Liver (tissue), 3 donors: Measurements from ENCODE around the gene BEAN1.

ENCODE experiments used
- ATF3 ChIP-seq: IDR thresholded peaks from 2 replicates; pipeline ENCODE4 v1.6.1; 2016; ENCODE audit warnings: antibody characterized with exemption
- CTCF ChIP-seq: fragments of 150-350 bp; IDR thresholded peaks from 2 replicates; pipeline ENCODE4 v1.5.1; 2017; ENCODE audit warnings: improper control_type of control experiment, low read depth, low read length; ENCODE audit not compliant: missing input control
- EGR1 ChIP-seq, 2 donors: IDR thresholded peaks; 2 replicates each; pipeline ENCODE4 v1.6.1; 2016 to 2018; ENCODE audit warnings: antibody characterized with exemption in 2 of 2, low read depth in 2 of 2
- FOXA1 ChIP-seq: IDR thresholded peaks from 2 replicates; pipeline ENCODE4 v1.6.1; 2016; ENCODE audit warnings: antibody characterized with exemption
- HNF4G ChIP-seq: IDR thresholded peaks from 2 replicates; pipeline ENCODE4 v1.6.1; 2016; ENCODE audit warnings: antibody characterized with exemption
- JUND ChIP-seq, 2 donors: IDR thresholded peaks; 2 replicates each; pipeline ENCODE4 v1.6.1; 2016; ENCODE audit warnings: antibody characterized with exemption in 2 of 2
- MAX ChIP-seq: IDR thresholded peaks from 2 replicates; pipeline ENCODE4 v1.6.1; 2016; ENCODE audit warnings: antibody characterized with exemption
- RAD21 ChIP-seq, 2 donors: IDR thresholded peaks; 2 replicates each; pipeline ENCODE4 v1.6.1; 2016; ENCODE audit warnings: antibody characterized with exemption in 2 of 2, mild to moderate bottlenecking in 2 of 2
- REST ChIP-seq: IDR thresholded peaks from 2 replicates; pipeline ENCODE4 v1.6.1; 2016; ENCODE audit warnings: antibody characterized with exemption, mild to moderate bottlenecking
- SP1 ChIP-seq: IDR thresholded peaks from 2 replicates; pipeline ENCODE4 v1.6.1; 2018; ENCODE audit warnings: antibody characterized with exemption, mild to moderate bottlenecking
- TAF1 ChIP-seq: conservative IDR thresholded peaks from 2 replicates; pipeline ENCODE4 v1.6.1; 2016; ENCODE audit warnings: antibody characterized with exemption, mild to moderate bottlenecking
- YY1 ChIP-seq: IDR thresholded peaks from 2 replicates; pipeline ENCODE4 v1.6.1; 2016; ENCODE audit warnings: antibody characterized with exemption, mild to moderate bottlenecking
- ZBTB33 ChIP-seq: IDR thresholded peaks from 2 replicates; pipeline ENCODE4 v1.6.1; 2016; ENCODE audit warnings: antibody characterized with exemption
- donor health status: healthy.
- donor health status: healthy.

GRCh38 chr16:66484453-66485213, 57.5 kb downstream of the BEAN1 start:
- TF ChIP-seq CTCF (no peak), ATF3 (no peak), MAX (no peak), RAD21 (IDR thresholded peaks at IDR 0.05) (no peak), TAF1 (no peak), YY1 (no peak), ZBTB33 (no peak), EGR1 (IDR thresholded peaks at IDR 0.05; ENCODE audit: low read depth in 2 of 2) (no peak), HNF4G (no peak), JUND (IDR thresholded peaks at IDR 0.05) (no peak), SP1 (no peak), FOXA1 (no peak), REST (no peak)
